GM18517 (cell line): ENCODE measurements around the gene C19orf12.
"Not testable (repeated sequence)": the region's sequence is repeated elsewhere in the genome, so short reads cannot be mapped to it uniquely, and the experiment has no call there.

Source experiments
- ATAC-seq: cut with Tn5 transposase; IDR thresholded peaks from one replicate; pipeline ENCODE4 v1.9.1; 2021; ENCODE audit warnings: mild to moderate bottlenecking, moderate library complexity; ENCODE audit not compliant: unreplicated experiment

C19orf12 gene

DNA sequence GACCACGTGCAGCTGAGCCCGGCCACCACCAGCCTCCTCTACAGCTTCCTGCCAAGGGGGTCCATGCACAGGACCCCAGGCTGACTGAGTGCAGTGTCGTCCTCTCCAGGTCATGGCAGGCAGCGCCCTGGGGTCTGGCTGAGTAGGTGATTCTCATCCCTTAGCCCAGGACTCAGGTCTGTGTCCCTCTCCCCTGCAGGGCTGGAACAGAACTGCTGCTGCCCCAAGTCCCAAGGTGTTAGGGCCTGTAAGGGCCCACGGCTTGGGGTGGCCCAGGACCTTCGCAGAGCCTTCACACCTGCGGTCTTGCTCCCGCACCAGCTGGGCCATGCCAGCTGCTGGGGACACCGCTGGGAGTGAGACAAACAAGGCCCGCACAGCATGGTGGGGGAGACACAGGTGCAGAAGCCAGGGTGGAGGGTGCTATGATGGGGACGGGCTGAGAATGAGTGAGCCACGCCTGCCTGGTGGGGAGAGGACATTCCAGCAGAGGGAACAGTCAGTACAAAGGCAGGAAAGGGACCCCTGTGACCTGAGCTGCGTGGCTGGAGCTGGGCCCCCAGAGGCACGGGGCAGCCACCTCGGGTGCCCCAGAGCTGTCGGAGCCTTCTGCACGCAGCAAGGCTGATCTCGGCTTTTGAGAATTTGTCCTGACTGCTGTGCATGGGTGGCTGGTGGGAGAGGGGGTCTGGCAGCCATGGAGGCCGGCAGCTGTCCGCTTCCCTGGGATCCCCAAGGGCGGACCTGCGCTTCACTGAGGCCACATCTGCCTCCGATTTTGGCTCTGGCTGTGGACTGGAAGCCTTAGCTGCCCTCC, 37.9 kb downstream of the C19orf12 start:
- ATAC-seq = no peak

DNA sequence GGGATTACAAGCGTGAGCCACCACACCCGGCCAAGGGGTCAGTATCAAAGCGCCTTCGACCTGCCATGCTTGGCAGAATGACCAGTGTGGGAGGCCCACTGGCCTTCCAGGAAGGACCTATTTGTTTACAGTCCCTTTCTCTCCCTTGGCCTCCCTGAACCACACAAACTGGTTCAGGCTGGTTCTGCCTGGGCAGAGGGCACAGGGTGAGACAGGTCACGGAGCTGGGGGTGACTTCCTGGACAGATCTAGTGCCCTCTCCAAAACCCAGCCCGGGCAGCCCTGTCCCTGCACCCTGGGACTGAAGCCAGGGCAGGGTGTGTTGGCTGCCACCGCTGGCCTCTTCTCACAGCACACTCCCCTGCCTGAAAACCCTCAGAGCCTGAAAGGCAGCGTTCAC, 38.5 kb downstream of the C19orf12 start:
- ATAC-seq = no peak

DNA sequence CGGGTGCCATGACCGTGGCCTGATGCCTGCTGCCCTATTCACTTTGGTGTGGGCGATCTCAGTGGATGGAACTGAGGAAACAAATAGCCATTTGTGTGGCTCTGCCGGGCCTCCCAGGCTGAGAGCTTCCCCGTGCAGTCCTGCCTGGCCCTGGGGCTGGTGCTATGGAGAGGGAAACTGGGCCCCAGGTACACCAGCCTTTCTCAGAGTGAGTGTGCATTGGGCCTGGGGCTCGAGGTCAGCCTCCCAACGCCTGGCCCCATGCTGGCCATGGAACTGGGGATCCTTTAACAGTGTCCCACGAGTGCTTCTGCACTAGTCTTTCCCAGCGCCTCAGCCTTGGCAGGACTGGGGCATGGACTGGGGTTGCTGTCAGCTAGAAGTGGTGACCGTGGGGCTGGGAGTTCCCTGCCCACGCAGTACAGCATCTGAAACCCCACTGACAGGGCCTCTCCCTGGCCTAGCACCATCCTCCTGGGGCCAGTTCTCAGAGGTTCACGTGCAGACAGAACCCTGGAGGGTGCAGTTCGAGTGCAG, 39.3 kb downstream of the C19orf12 start:
- no peak for ATAC-seq

DNA sequence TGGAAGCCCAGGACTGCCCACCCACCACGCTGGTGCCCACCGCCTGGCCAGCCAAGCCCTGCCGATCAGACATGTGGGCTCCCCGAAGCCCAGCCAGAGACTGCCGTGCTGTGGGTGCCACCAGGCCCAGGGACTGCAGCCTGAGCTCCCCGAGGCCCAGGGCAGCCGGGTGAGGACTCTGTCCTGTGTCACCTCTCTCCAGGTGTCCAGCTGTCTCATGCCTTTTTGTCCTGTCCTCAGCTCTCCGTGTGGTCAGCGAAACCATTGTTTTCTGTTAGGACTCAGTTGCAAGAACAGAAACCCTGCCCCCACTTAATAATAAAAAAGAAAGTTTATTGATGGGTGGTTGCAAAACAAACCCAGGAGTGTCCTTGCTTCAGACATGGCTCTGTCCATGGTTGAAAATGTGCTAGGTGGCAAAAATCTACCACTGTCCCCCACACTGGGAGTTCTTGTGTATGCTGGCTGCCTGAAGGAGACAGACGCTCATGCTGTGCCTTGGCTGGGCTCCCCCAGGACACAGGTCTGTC, 39.9 kb downstream of the C19orf12 start:
- no peak for ATAC-seq

DNA sequence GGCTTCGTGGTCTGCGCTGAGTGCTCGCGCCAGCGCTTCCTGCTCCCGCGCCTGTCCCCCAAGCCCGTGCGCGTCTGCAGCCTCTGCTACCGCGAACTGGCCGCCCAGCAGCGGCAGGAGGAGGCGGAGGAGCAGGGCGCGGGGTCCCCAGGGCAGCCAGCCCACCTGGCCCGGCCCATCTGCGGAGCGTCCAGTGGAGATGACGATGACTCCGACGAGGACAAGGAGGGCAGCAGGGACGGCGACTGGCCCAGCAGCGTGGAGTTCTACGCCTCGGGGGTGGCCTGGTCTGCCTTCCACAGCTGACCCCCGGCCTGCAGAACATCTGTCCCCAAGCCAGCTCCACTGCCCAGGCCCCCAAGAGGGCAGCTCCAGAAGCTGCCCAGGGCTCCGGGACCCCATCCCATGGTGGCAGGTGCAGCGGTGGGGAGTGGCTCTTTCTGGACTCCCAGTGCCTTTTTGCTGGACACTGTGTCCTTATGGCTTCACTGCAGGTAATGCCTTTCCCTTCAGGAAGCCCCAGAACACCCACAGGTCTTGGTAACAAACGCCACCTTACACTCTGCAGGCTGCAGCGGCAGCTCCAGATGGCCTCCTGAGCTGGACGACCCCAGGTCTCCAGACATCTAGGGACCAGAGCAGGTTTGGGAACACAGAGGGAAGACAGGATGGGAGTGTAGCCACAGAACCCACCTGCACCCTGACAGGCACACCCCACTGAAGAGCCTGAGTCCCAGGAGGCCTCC, 40.5 kb downstream of the C19orf12 start:
- no peak for ATAC-seq

DNA sequence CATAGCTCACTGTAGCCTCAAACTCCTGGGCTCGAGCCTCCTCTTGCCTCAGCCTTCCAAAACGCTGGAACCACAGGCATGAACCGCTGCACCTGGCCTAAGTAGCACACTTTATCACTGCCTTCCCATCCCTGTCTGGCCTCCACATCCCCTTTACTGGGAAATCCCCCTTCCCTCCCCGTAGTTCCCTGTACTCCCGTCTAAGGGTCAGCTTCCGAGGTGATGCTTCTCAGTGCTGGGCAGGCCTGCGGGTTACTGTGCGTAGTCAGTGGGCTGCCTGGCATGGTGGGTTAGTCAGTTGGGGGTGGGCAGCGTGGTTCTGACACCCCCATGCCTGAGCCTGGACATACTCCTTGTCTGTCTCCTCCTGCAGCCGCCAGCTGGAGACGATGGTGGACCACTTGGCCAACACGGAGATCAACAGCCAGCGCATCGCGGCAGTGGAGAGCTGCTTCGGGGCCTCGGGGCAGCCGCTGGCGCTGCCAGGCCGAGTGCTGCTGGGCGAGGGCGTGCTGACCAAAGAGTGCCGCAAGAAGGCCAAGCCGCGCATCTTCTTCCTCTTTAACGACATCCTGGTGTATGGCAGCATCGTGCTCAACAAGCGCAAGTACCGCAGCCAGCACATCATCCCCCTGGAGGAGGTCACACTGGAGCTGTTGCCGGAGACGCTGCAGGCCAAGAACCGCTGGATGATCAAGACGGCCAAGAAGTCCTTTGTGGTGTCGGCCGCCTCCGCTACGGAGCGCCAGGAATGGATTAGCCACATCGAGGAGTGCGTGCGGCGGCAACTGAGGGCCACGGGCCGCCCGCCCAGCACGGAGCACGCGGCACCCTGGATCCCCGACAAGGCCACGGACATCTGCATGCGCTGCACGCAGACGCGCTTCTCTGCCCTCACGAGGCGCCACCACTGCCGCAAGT, 41.4 kb downstream of the C19orf12 start:
- ATAC-seq = no peak

DNA sequence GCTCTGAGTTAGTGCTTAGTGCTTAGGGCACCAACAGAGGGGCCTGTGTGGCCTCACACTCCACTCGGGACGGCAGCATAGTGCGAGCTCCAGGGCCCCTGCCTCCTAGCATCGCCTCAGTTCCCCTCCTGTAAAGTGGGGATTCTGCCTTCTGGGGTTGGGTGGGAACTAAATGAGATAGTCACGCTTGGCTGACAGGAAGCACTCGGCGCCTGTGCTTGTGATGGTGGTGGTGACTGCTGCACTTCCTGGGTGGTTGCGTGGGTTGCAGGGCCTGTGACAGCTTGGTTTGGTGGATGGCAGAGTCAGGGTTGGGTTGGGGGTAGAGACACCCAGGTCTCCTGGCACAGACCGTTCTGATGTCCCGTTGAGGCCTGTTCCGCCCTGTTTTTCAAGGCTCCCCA, 42.1 kb downstream of the C19orf12 start:
- ATAC-seq = peak; percentile 51

DNA sequence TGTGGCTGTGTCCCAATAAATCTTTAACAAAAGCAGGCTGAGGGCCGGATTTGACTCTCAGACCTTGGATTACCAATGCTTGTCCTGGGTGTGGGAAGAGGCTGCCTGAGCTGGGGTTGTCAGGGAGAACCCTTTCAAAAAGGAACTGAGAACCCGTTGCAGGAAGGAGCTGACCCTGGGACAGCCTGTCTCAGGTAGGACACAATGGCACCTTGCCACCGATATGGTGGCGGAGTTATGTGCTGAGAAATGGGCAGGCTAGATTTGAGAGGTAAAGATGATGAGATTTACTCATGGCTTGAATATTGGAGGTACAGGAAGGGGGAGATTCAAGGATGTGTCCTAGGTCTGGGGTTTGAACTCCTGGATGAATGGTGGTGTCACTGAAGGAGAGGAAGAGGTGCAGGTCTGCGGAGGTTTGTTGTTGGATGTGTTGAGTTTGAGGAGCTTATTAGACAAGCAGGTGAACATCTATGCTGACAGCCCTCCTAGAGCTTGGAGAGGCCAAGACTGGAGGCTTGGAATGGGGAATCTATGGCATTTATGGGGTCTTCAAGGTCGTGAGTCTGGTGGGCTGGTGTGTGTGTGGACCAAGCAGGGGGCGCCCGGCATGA, 42.6 kb downstream of the C19orf12 start:
- ATAC-seq = no peak

DNA sequence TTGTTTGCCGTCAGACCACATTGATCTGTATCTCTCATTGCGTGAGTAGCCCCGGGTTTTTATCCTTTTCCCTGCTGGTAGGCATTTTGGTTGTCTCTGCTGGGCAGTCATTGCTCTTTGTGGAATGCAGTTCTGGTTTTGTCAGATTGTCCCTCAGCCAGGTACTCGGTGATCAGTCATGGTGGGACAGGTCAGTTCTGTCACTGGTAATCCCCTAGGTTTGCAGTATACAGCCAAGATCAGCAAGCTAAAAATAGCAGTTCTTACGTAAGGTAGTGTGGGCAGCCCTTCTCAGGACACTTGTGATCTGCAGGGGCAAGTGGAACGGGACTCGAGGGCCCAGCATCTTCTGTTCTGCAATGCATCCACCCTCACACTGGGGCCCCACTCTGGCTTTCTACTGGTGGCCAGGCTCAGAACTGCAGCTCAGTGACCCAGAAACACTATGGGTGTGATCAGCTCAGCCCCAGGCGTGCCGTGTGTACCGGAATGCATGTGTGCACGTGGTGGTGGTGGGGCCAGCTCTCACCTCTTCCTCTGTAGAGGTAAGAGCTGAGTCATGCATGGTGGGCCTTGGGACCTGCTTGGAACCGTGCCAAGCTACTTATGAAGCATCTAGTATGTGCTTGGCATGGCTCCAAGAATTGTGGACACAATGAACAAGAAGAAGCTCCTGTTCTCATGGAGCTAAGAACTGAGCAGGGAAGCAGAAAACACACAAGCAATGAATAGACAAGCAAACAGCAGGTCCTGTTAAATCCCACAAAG, 43.5 kb downstream of the C19orf12 start:
- ATAC-seq = peak; percentile 64

DNA sequence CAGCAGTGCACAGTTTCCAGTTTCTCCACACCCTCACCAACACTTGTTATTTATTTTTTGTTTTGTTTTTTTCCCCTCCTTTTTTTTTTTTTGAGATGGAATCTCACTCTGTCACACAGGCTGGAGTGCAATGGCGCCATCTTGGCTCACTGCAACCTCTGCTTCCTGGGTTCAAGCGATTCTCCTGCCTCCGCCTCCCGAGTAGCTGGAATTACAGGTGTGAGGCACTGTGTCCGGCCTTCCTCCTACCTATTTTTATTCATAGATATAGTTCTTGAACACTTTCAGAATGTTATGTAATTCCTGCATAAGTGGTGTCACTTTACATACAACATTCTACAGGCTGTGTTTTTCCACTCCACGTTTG, 44.1 kb downstream of the C19orf12 start:
- not testable (repeated sequence) for ATAC-seq

DNA sequence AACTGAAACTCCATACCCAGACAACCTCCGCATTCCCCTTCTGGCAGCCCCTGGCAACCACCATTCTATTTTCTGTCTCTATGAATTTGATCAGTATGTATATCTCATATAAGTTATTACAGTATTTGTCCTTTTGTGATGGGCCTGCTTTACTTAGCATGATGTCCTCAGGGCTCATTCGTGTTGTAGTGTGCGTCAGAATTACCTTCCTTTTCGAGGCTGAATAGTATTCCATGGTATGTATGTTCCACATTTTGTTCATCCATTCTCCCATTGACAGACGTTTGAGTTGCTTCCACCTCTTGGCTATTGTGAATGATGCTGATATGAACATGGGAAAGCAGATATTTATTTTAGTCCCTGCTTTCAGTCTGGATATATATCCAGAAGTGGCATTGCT, 44.8 kb downstream of the C19orf12 start:
- no peak for ATAC-seq

DNA sequence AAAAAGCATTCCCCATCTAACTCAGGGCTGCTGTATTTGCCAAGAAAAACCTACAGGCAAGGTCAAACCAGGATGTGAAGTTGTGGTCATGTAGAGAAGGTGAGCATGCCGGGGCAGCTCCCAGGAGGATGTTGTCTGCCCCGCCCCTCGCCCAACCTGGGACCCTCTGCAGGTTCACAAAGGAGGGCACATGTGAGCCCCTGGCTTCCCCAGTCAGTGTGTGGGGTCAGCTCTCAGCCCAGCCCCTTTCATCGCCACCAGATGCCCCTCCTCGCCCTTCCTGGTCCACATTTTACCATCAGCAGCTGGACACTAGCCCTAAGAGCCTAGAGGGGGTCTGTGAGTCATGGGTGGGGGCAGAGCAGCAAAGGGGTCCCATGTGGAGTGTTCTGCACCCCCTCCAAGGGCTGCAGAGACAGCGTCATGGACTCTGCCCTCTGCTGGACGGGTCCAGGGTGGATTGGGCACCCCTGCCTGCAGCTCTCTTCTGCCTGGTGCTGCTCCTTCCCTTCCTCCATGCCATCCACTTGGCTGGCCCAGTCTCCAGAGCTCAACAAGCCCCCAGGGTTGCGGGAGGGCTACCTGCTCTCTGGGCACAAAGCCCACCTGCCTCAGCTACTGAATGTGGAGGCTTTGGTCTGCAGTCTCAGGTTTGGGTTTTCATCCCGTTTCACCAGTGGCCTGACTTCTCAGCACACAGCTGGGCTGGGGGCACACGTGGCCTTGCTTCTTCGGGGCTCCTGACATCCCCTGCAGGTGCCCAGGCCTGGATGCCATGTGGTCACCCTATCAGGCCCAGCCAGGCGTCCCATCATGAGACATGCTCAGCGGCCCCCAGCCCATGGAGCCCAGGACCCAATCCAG, 46.1 kb downstream of the C19orf12 start:
- ATAC-seq = no peak

DNA sequence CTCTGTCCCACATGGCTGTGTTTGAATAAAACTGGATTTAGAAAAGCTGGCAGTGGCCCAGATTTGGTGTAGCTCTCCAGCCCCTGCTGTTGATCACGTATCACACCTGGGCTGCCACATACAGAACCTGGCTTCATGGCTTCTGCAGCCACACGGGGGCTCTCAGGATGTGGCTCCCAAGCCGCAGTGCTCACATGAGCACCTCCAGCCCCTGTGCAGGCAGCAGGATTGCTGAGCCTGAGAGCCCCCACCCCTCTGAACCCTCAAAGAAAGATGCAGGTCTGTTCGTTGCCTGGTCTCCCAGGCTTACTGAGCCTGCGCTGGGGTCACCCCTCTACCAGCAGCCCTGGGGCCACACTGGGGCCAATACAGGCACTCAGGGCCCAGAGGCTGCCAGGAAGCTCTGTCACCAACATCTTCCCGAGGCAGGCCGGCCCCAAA, 47.1 kb downstream of the C19orf12 start:
- ATAC-seq = no peak

DNA sequence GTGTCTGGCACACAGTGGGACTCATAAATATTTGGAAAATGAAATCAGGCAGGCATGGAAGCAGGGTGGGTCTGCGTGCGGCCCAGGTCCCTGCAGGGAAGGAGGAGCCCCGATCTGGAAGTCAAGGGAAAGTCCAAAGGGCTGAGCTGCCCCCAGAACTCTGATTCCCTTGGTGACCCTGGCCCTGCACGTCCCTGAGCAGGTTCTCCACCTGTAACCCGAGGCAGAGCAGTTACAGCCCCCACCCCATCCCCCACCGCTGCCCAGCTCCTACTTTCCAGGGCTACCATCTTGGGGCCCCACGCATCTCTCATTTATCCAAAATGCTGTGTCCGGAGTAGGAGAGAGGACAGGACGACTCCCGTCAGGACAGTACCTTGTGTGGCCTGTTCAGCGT, 47.7 kb downstream of the C19orf12 start:
- ATAC-seq = no peak

DNA sequence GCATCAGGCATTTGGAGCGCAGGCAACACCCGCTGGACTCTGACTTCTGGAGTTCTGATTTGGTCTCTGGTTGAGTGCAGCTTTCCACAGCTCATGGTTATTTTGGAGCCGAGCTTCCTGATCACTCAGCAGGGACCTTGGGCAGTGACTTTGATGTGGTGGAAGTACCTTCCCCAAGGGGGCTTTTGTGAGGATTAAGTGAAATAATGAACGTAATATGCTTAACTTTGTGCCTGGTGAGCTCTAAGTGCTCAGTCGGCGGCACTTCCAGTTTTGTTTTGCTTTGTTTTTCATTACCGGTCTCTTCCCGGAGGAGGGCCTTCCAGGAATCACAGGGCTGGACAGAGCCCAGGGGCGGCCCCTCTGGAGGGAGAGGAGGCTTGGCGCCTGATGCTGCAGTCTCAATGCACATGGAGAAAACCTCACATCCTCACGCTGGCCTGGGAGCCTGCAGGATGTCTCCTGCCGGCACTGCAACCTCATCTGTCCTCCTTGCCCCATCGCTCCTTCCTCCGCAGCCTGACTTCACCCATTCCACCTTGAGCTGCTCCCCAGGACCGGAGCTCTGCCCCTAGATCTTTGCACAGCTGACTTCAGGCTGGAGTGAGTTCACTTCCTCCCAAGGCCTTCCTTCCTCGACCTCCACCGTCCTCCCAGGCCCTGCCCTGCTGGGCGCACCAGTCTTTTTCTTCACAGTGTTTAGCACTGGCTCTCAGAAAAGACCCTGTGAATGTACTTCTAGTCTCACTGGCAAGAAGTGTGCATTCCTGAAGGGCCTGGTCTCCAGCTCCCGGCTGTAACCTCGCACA, 48.3 kb downstream of the C19orf12 start:
- ATAC-seq = no peak

DNA sequence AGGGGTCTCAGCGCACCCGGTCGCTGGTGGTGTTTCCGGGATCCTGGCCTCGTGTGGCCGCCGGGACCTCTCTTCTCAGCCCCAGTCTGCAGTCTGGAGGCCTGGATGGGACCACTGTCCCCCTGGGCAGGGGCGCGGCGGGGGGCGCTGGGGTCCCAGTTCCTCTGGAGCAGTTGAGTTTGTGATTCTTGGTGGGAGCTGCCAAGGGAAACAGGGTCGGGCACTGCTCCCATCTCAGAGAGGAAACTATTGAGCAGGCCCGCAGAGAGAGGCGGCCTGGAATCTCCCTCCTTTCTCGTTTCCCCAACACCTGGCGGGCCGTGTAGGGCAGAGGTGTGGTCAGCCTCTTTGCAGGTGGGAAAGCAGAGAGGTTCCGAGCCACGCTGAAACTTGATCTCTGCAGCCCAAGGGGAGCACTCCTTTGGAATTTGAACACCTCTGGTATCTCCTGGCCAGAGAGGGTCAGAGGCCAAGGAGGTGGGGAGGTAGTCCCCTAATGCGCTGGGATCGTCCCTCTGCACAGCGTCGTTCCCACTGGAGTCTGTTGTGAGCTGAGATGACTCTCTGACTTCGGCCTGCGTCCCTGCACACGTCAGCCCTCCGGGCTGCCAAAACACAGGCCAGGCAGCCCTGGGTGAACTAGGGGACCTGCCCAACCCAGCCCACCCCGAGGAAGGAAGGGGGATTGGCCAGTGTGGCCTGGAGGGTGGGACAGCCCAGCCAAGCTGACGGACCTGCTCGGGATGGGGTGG, 49.1 kb downstream of the C19orf12 start:
- ATAC-seq = no peak

DNA sequence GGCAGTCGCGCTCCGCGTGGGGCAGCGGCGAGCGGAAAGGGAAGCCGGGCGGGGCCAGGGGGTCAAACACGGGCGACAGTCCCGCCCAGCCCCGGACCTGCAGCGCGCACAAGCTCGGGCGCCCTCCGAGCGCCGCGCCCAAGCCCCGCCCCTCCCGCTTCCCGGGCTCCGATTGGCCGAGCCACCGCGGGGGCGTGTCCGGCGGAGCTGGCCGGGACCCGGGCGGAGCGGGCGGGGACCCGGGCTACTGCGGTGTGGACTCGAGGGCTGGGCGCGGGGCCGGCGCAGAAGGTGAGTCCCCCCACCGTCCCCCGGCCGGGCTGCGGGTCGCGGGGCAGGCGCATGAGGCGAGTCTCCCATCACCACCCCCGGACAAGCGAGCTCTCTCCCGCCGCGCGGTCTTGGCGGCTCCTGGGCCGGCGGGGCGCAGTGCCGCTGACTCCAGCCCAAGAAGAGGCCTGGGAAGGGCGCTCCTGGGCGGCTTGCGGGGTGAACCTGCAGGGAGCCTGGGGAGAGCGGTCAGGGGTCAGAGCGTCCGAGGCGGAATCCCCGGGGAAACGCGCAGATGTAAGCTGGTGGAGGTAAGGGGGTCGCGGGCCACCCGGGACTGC, 49.7 kb downstream of the C19orf12 start, which contains the start of gene PLEKHF1:
PLEKHF1 (plus strand) TSS at position 247 of the 611 bp plus-strand sequence. CDS start 8,379 bp downstream, outside the sequence.
- peak; percentile 76 for ATAC-seq
